ENCODE results near the gene EEFSEC. TPM values are rescaled to one million over a fixed set of nuclear protein-coding genes. Genes with fewer than 3 reads are reported as not detected.

The EEFSEC gene
- polyA plus RNA-seq, 1 donor (not counting 4 experiments of a cell fraction or from before 2014, with no cell fraction given) = 8.7 TPM

- H3K79me2 ChIP-seq (ENCODE audit: control insufficient read depth, insufficient read depth, low read length) = no peaks in the 10 kb centered on the region
- DNase-seq (ENCODE audit: low read depth, low spot score) = no peak
- peaks cover 32% of the 10 kb centered on the region for H3K27me3 ChIP-seq (ENCODE audit: control insufficient read depth, extremely low read depth, insufficient read depth, low read length)
- dilution Hi-C loops (cut with MboI; ENCODE audit: extremely low pct_ligation_motif_present, low sequenced_read_pairs) = no loop called here
- H3K4me3 ChIP-seq (ENCODE audit: control insufficient read depth in 2 of 3, extremely low read depth in 1 of 3, insufficient read depth in 2 of 3, low read depth in 1 of 3, low read length in 3 of 3) = no peak overlapping the region
- no peaks in the 10 kb centered on the region for H3K36me3 ChIP-seq (ENCODE audit: control insufficient read depth in 2 of 2, extremely low read depth in 1 of 2, insufficient read depth in 2 of 2, low read length in 2 of 2)
- TF ChIP-seq CTCF (optimal IDR thresholded peaks at IDR 0.05 in 1 of 3, IDR thresholded peaks at IDR 0.05 in 1 of 3, conservative IDR thresholded peaks at IDR 0.05 in 1 of 3; ENCODE audit: extremely low read depth in 1 of 3, insufficient read depth in 2 of 3, low read length in 3 of 3) (no peak), EZH2 (IDR thresholded peaks at IDR 0.05; ENCODE audit: low read length) (no peak)
- no peak overlapping the region for H2AFZ ChIP-seq (ENCODE audit: control insufficient read depth, low read length)
- H3K4me1 ChIP-seq (ENCODE audit: control insufficient read depth, extremely low read depth, insufficient read depth, low read length) = no peaks in the 10 kb centered on the region
- H3K9me3 ChIP-seq (ENCODE audit: control insufficient read depth, low read depth, low read length) = no peaks in the 10 kb centered on the region
- no peak overlapping the region for H3K27ac ChIP-seq (ENCODE audit: control insufficient read depth, insufficient read depth, low read length)
- no peak for FAIRE-seq
- H3K9ac ChIP-seq (ENCODE audit: control insufficient read depth, extremely low read depth, insufficient read depth, low read length) = no peak overlapping the region
- H3K9me1 ChIP-seq (ENCODE audit: control insufficient read depth, extremely low read depth, insufficient read depth, low read length) = no peaks in the 10 kb centered on the region
- H4K20me1 ChIP-seq (ENCODE audit: control insufficient read depth, extremely low read depth, insufficient read depth, low read length) = peaks cover 3% of the 10 kb centered on the region
- H3K4me2 ChIP-seq (ENCODE audit: control insufficient read depth, extremely low read depth, insufficient read depth, low read depth, low read length) = no peak overlapping the region
Observed at GRCh38 chr3:128427175-128427857, 274.0 kb downstream of the EEFSEC start.

DNA sequence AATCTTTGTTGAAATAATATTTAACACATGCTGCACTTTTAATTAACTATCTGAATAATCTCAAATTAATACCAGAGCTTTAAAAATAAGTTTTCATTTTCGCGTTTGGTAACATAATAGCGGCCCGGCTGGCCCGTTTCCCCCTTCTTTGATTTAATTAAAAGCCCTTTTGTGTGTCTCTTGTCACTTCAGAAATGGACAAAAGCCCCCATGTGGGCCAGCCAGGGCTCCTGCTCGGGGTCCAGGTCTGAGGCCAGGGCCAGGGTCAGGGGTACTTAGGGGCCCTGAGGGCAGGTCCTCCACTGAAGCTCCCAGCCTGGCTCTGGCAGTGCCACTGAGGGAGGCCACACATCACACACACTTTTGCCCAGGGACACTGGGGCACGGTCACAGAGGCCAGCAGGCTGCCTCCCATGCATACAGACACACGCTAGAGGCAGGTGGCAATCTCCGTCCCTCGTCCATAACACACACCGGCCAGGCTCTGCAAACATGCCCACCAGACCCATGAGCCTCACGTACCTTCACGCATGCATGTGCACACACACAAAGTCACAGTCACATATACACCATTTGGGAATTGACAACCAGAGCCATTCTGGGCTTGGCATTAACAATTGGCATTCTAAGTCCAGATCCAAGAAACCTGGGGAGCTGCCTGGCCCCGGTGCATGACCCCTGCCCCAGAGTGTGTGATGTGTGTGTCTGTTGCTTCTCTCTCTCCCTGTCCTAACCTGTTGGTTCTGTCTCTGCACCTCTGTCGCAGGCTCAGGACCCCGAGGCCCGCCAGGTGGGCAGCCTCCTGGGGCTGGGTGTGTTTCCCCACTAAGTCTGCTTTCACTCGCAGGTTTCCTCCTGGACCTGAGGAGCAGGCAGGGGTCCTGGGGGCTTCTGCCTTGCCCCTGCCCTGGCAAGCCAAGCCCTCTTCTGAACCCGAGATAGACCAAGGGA is 274.9 kb downstream of the EEFSEC start:
- FAIRE-seq (no peak), DNase-seq (ENCODE audit: low read depth, low spot score) (no peak)
- no peak overlapping the region for H2AFZ ChIP-seq (ENCODE audit: control insufficient read depth, low read length)
- no peak overlapping the region for H3K4me2 ChIP-seq (ENCODE audit: control insufficient read depth, extremely low read depth, insufficient read depth, low read depth, low read length)
- H3K9me3 ChIP-seq (ENCODE audit: control insufficient read depth, low read depth, low read length) = no peaks in the 10 kb centered on the region
- H3K4me1 ChIP-seq (ENCODE audit: control insufficient read depth, extremely low read depth, insufficient read depth, low read length) = no peaks in the 10 kb centered on the region
- H3K9ac ChIP-seq (ENCODE audit: control insufficient read depth, extremely low read depth, insufficient read depth, low read length) = no peak overlapping the region
- H3K27me3 ChIP-seq (ENCODE audit: control insufficient read depth, extremely low read depth, insufficient read depth, low read length) = peaks cover 40% of the 10 kb centered on the region
- no peaks in the 10 kb centered on the region for H3K36me3 ChIP-seq (ENCODE audit: control insufficient read depth in 2 of 2, extremely low read depth in 1 of 2, insufficient read depth in 2 of 2, low read length in 2 of 2)
- dilution Hi-C loops (cut with MboI; ENCODE audit: extremely low pct_ligation_motif_present, low sequenced_read_pairs) = no loop called here
- TF ChIP-seq EZH2 (IDR thresholded peaks at IDR 0.05; ENCODE audit: low read length) (no peak), CTCF (optimal IDR thresholded peaks at IDR 0.05 in 1 of 3, IDR thresholded peaks at IDR 0.05 in 1 of 3, conservative IDR thresholded peaks at IDR 0.05 in 1 of 3; ENCODE audit: extremely low read depth in 1 of 3, insufficient read depth in 2 of 3, low read length in 3 of 3) (no peak)
- peaks cover 3% of the 10 kb centered on the region for H4K20me1 ChIP-seq (ENCODE audit: control insufficient read depth, extremely low read depth, insufficient read depth, low read length)
- H3K4me3 ChIP-seq (ENCODE audit: control insufficient read depth in 2 of 3, extremely low read depth in 1 of 3, insufficient read depth in 2 of 3, low read depth in 1 of 3, low read length in 3 of 3) = no peak overlapping the region
- no peak overlapping the region for H3K27ac ChIP-seq (ENCODE audit: control insufficient read depth, insufficient read depth, low read length)
- H3K9me1 ChIP-seq (ENCODE audit: control insufficient read depth, extremely low read depth, insufficient read depth, low read length) = no peaks in the 10 kb centered on the region
- H3K79me2 ChIP-seq (ENCODE audit: control insufficient read depth, insufficient read depth, low read length) = no peaks in the 10 kb centered on the region
